ENCODE data around the gene DHX35.
A peak's percentile ranks its signal among the peaks of the same experiment; 100 is the strongest.

DHX35 gene

GRCh38 chr20:39021748-39022147 lies 59.6 kb downstream of the DHX35 start:
- no peak for DNase-seq (ENCODE audit: low spot score)

- DNase-seq (ENCODE audit: low spot score) = no peak
These were observed 63.7 kb downstream of the DHX35 start for GRCh38 chr20:39025883-39026282.

GRCh38 chr20:39029364-39029763 lies 67.2 kb downstream of the DHX35 start:
- DNase-seq (ENCODE audit: low spot score) = no peak

- DNase-seq (ENCODE audit: low spot score) = no peak
These were observed 70.9 kb downstream of the DHX35 start for GRCh38 chr20:39032997-39033396.

- no peak for DNase-seq (ENCODE audit: low spot score)
These were observed 73.9 kb downstream of the DHX35 start for GRCh38 chr20:39036011-39036410.

GRCh38 chr20:39036851-39037250 lies 74.7 kb downstream of the DHX35 start:
- no peak for DNase-seq (ENCODE audit: low spot score)

GRCh38 chr20:39038047-39038446 lies 75.9 kb downstream of the DHX35 start:
- no peak for DNase-seq (ENCODE audit: low spot score)

GRCh38 chr20:39038495-39038894 lies 76.4 kb downstream of the DHX35 start:
- no peak for DNase-seq (ENCODE audit: low spot score)

- no peak for DNase-seq (ENCODE audit: low spot score)
These were observed 77.1 kb downstream of the DHX35 start for GRCh38 chr20:39039261-39039660.

- no peak for DNase-seq (ENCODE audit: low spot score)
These were observed 78.0 kb downstream of the DHX35 start for GRCh38 chr20:39040116-39040515.

- DNase-seq (ENCODE audit: low spot score) = no peak
These were observed 78.9 kb downstream of the DHX35 start for GRCh38 chr20:39041067-39041466.

GRCh38 chr20:39042279-39043150 lies 80.4 kb downstream of the DHX35 start:
- no peak for DNase-seq (ENCODE audit: low spot score)

- DNase-seq (ENCODE audit: low spot score) = no peak
These were observed 82.4 kb downstream of the DHX35 start for GRCh38 chr20:39044501-39044900.

GRCh38 chr20:39045676-39046075 lies 83.5 kb downstream of the DHX35 start:
- DNase-seq (ENCODE audit: low spot score) = no peak

- DNase-seq (ENCODE audit: low spot score) = no peak
These were observed 85.4 kb downstream of the DHX35 start for GRCh38 chr20:39047417-39047985.

GRCh38 chr20:39048000-39048696 lies 86.0 kb downstream of the DHX35 start:
- DNase-seq (ENCODE audit: low spot score) = peak; percentile 79

GRCh38 chr20:39049148-39049547 lies 87.0 kb downstream of the DHX35 start:
- no peak for DNase-seq (ENCODE audit: low spot score)

- DNase-seq (ENCODE audit: low spot score) = peak; percentile 80
These were observed 87.8 kb downstream of the DHX35 start for GRCh38 chr20:39049684-39050554.

GRCh38 chr20:39050555-39050902 lies 88.4 kb downstream of the DHX35 start:
- DNase-seq (ENCODE audit: low spot score) = no peak

GRCh38 chr20:39052676-39053075 lies 90.5 kb downstream of the DHX35 start:
- DNase-seq (ENCODE audit: low spot score) = no peak

- DNase-seq (ENCODE audit: low spot score) = no peak
These were observed 95.0 kb downstream of the DHX35 start for GRCh38 chr20:39057143-39057542.

- no peak for DNase-seq (ENCODE audit: low spot score)
These were observed 95.8 kb downstream of the DHX35 start for GRCh38 chr20:39057911-39058310.
